ENCODE measurements around the gene ANKS1B.

ANKS1B gene

DNA sequence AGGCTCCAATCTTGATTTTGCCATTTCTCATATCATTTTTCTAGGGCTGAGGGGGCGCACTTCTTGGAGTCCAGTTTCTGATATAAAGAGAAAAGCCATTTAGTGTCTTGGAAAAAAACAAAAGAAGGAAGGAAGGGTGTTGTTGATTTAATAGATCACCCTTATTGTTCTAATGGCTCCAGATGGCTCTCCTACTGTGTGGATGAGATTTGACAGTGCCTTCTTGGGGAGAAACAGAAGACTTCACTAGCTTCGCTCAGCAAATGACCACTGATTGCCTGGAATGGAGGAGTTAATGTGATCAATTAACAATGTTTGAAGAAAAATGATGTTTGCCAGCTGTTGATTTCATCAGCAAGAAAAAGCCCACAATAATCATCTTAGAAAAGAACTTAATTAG lies 1123.5 kb downstream of the ANKS1B start:
- Histone ChIP-seq H3K4me2 (no peak overlapping the region), H3K36me3 (ENCODE audit: insufficient read depth) (no peaks in the 10 kb centered on the region), H3K27me3 (ENCODE audit: insufficient read depth, low read depth) (no peaks in the 10 kb centered on the region), H3K4me1 (ENCODE audit: low read depth, poor library complexity, severe bottlenecking) (no peaks in the 10 kb centered on the region), H3K9ac (no peak overlapping the region), H3K27ac (no peak overlapping the region), H4K20me1 (ENCODE audit: insufficient read depth) (no peaks in the 10 kb centered on the region), H2AFZ (ENCODE audit: low read depth) (no peak overlapping the region), H3K79me2 (ENCODE audit: insufficient read depth, low read depth) (no peaks in the 10 kb centered on the region), H3K4me3 (IDR thresholded peaks at IDR 0.05; ENCODE audit: insufficient read depth, low read depth, low read length) (no peak overlapping the region)
- TF ChIP-seq, protein P1, sequence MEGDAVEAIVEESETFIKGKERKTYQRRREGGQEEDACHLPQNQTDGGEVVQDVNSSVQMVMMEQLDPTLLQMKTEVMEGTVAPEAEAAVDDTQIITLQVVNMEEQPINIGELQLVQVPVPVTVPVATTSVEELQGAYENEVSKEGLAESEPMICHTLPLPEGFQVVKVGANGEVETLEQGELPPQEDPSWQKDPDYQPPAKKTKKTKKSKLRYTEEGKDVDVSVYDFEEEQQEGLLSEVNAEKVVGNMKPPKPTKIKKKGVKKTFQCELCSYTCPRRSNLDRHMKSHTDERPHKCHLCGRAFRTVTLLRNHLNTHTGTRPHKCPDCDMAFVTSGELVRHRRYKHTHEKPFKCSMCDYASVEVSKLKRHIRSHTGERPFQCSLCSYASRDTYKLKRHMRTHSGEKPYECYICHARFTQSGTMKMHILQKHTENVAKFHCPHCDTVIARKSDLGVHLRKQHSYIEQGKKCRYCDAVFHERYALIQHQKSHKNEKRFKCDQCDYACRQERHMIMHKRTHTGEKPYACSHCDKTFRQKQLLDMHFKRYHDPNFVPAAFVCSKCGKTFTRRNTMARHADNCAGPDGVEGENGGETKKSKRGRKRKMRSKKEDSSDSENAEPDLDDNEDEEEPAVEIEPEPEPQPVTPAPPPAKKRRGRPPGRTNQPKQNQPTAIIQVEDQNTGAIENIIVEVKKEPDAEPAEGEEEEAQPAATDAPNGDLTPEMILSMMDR (conservative IDR thresholded peaks at IDR 0.05; ENCODE audit: low read depth, low read length), result no peak

GRCh38 chr12:98856897-98857540 lies 1127.7 kb downstream of the ANKS1B start:
- Histone ChIP-seq H3K4me3 (IDR thresholded peaks at IDR 0.05; ENCODE audit: insufficient read depth, low read depth, low read length) (no peak overlapping the region), H3K4me2 (no peak overlapping the region), H3K9ac (no peak overlapping the region), H3K36me3 (ENCODE audit: insufficient read depth) (no peaks in the 10 kb centered on the region), H3K79me2 (ENCODE audit: insufficient read depth, low read depth) (no peaks in the 10 kb centered on the region), H3K27ac (no peak overlapping the region), H3K27me3 (ENCODE audit: insufficient read depth, low read depth) (no peaks in the 10 kb centered on the region), H4K20me1 (ENCODE audit: insufficient read depth) (no peaks in the 10 kb centered on the region), H3K4me1 (ENCODE audit: low read depth, poor library complexity, severe bottlenecking) (no peaks in the 10 kb centered on the region), H2AFZ (ENCODE audit: low read depth) (no peak overlapping the region)
- TF ChIP-seq, protein P1 (conservative IDR thresholded peaks at IDR 0.05; ENCODE audit: low read depth, low read length), result no peak

DNA sequence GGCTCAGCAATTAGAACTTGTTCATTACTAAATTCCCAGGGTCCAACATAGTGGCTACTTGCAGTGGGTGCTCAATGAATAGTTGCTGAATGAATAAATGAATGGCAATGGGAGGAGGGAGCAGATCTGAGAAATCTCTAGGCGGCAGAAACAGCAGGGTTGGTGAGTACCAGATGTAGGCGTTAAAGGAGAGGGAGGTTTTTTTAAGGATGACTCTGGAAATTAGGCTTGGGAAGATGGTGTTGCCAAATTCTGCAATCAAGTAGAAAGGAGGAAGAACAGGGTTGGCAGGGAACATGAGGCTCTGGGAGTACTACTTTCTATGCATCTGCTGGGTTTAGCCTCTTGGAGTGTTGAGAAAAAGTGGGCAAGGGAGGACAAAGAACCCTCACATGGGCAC lies 1132.6 kb downstream of the ANKS1B start:
- Histone ChIP-seq H3K4me2 (no peak overlapping the region), H3K4me3 (IDR thresholded peaks at IDR 0.05; ENCODE audit: insufficient read depth, low read depth, low read length) (no peak overlapping the region), H4K20me1 (ENCODE audit: insufficient read depth) (no peaks in the 10 kb centered on the region), H3K27me3 (ENCODE audit: insufficient read depth, low read depth) (no peaks in the 10 kb centered on the region), H3K79me2 (ENCODE audit: insufficient read depth, low read depth) (no peaks in the 10 kb centered on the region), H3K36me3 (ENCODE audit: insufficient read depth) (no peaks in the 10 kb centered on the region), H2AFZ (ENCODE audit: low read depth) (no peak overlapping the region), H3K27ac (no peak overlapping the region), H3K9ac (no peak overlapping the region), H3K4me1 (ENCODE audit: low read depth, poor library complexity, severe bottlenecking) (no peaks in the 10 kb centered on the region)
- TF ChIP-seq, protein P1 (conservative IDR thresholded peaks at IDR 0.05; ENCODE audit: low read depth, low read length), result no peak

- Histone ChIP-seq H3K36me3 (ENCODE audit: insufficient read depth) (no peaks in the 10 kb centered on the region), H4K20me1 (ENCODE audit: insufficient read depth) (no peaks in the 10 kb centered on the region), H3K9ac (no peak overlapping the region), H3K79me2 (ENCODE audit: insufficient read depth, low read depth) (no peaks in the 10 kb centered on the region), H3K27ac (no peak overlapping the region), H3K4me3 (IDR thresholded peaks at IDR 0.05; ENCODE audit: insufficient read depth, low read depth, low read length) (no peak overlapping the region), H3K27me3 (ENCODE audit: insufficient read depth, low read depth) (no peaks in the 10 kb centered on the region), H3K4me2 (no peak overlapping the region), H3K4me1 (ENCODE audit: low read depth, poor library complexity, severe bottlenecking) (no peaks in the 10 kb centered on the region), H2AFZ (ENCODE audit: low read depth) (no peak overlapping the region)
- TF ChIP-seq, protein P1 (conservative IDR thresholded peaks at IDR 0.05; ENCODE audit: low read depth, low read length), result no peak
Measured at GRCh38 chr12:98847242-98847641, 1137.5 kb downstream of the ANKS1B start.
